Measurements from ENCODE around the gene ODAM.
"Not testable (repeated sequence)": the region's sequence is repeated elsewhere in the genome, so short reads cannot be mapped to it uniquely, and the experiment has no call there.

The ODAM gene

GRCh38 chr4:70197842-70198241, 2.3 kb downstream of the ODAM start:
- H3K4me1 ChIP-seq (ENCODE audit: control insufficient read depth, low read depth, low read length), result no peaks in the 10 kb centered on the region
- H3K79me1 ChIP-seq (ENCODE audit: low read length), result no peaks in the 10 kb centered on the region
- no peak overlapping the region for H4K8ac ChIP-seq (ENCODE audit: low read depth, low read length)
- H2BK5ac ChIP-seq (ENCODE audit: low read length), result no peak overlapping the region
- no peaks in the 10 kb centered on the region for H3K27me3 ChIP-seq (ENCODE audit: insufficient read depth, low read length, poor library complexity)
- peak; percentile 61 for DNase-seq
- no peak overlapping the region for H4K5ac ChIP-seq (ENCODE audit: low read length)
- no peak overlapping the region for H3K4ac ChIP-seq (ENCODE audit: low read depth, low read length)
- H3K4me3 ChIP-seq (ENCODE audit: low read length), result no peak overlapping the region
- no peak overlapping the region for H3K27ac ChIP-seq (ENCODE audit: low read depth, low read length)
- no peak overlapping the region for H2AK5ac ChIP-seq (ENCODE audit: low read length)
- no CpG with 5 or more reads among the region's 2 CpGs for WGBS (ENCODE audit: extremely low coverage, insufficient coverage, low lambda C conversion rate)
- no peak overlapping the region for H2BK120ac ChIP-seq (ENCODE audit: low read depth, low read length)
- H3K4me2 ChIP-seq (ENCODE audit: low read length), result no peak overlapping the region
- H3K36me3 ChIP-seq (ENCODE audit: control insufficient read depth, insufficient read depth, low read length), result no peaks in the 10 kb centered on the region
- H3K18ac ChIP-seq (ENCODE audit: low read length), result no peak overlapping the region
- no peak overlapping the region for H3K56ac ChIP-seq (ENCODE audit: low read length)
- no peak overlapping the region for H3K9ac ChIP-seq (ENCODE audit: low read length)
- H3K23ac ChIP-seq (ENCODE audit: low read length), result no peak overlapping the region
- no peaks in the 10 kb centered on the region for H3K79me2 ChIP-seq (ENCODE audit: control insufficient read depth, insufficient read depth, low read length)
- no peak overlapping the region for H2BK15ac ChIP-seq (replicated peaks; ENCODE audit: low read depth)

- H3K79me1 ChIP-seq (ENCODE audit: low read length), result no peaks in the 10 kb centered on the region
Observed at GRCh38 chr4:70203601-70204000, 8.1 kb downstream of the ODAM start.

GRCh38 chr4:70212752-70213151, 17.2 kb downstream of the ODAM start:
- H2BK120ac ChIP-seq (ENCODE audit: low read depth, low read length); H3K79me1 ChIP-seq (ENCODE audit: low read length); H3K27ac ChIP-seq (ENCODE audit: low read depth, low read length); H4K5ac ChIP-seq (ENCODE audit: low read length); H3K18ac ChIP-seq (ENCODE audit: low read length); H2BK15ac ChIP-seq (replicated peaks; ENCODE audit: low read depth); H3K79me2 ChIP-seq (ENCODE audit: control insufficient read depth, insufficient read depth, low read length); H3K4me2 ChIP-seq (ENCODE audit: low read length); H3K23ac ChIP-seq (ENCODE audit: low read length); H3K56ac ChIP-seq (ENCODE audit: low read length); H4K8ac ChIP-seq (ENCODE audit: low read depth, low read length); H2BK5ac ChIP-seq (ENCODE audit: low read length); H3K9ac ChIP-seq (ENCODE audit: low read length); H3K4me1 ChIP-seq (ENCODE audit: control insufficient read depth, low read depth, low read length); H3K4me3 ChIP-seq (ENCODE audit: low read length); H3K36me3 ChIP-seq (ENCODE audit: control insufficient read depth, insufficient read depth, low read length); H3K27me3 ChIP-seq (ENCODE audit: insufficient read depth, low read length, poor library complexity); DNase-seq; H3K4ac ChIP-seq (ENCODE audit: low read depth, low read length); H2AK5ac ChIP-seq (ENCODE audit: low read length): not testable (repeated sequence)
- no CpG with 5 or more reads among the region's 4 CpGs for WGBS (ENCODE audit: extremely low coverage, insufficient coverage, low lambda C conversion rate)

More at GRCh38 chr4:70203601-70204000, 8.1 kb downstream of the ODAM start:
- Histone ChIP-seq H3K9ac (ENCODE audit: low read length) (no peak overlapping the region), H3K4me2 (ENCODE audit: low read length) (no peak overlapping the region), H3K4me1 (ENCODE audit: control insufficient read depth, low read depth, low read length) (no peaks in the 10 kb centered on the region), H3K27me3 (ENCODE audit: insufficient read depth, low read length, poor library complexity) (no peaks in the 10 kb centered on the region), H3K79me2 (ENCODE audit: control insufficient read depth, insufficient read depth, low read length) (no peaks in the 10 kb centered on the region), H2BK15ac (replicated peaks; ENCODE audit: low read depth) (no peak overlapping the region), H2BK120ac (ENCODE audit: low read depth, low read length) (no peak overlapping the region), H3K56ac (ENCODE audit: low read length) (no peak overlapping the region), H2BK5ac (ENCODE audit: low read length) (no peak overlapping the region), H4K8ac (ENCODE audit: low read depth, low read length) (no peak overlapping the region), H3K4me3 (ENCODE audit: low read length) (no peak overlapping the region), H4K5ac (ENCODE audit: low read length) (no peak overlapping the region), H3K36me3 (ENCODE audit: control insufficient read depth, insufficient read depth, low read length) (no peaks in the 10 kb centered on the region), H3K18ac (ENCODE audit: low read length) (no peak overlapping the region), H3K23ac (ENCODE audit: low read length) (no peak overlapping the region), H3K4ac (ENCODE audit: low read depth, low read length) (no peak overlapping the region), H3K27ac (ENCODE audit: low read depth, low read length) (no peak overlapping the region), H2AK5ac (ENCODE audit: low read length) (no peak overlapping the region)
- WGBS (ENCODE audit: extremely low coverage, insufficient coverage, low lambda C conversion rate), result no CpG with 5 or more reads among the region's 1 CpG
- DNase-seq, result no peak

- not testable (repeated sequence) for H3K4me2 ChIP-seq (ENCODE audit: low read length); H2BK120ac ChIP-seq (ENCODE audit: low read depth, low read length); H3K18ac ChIP-seq (ENCODE audit: low read length); H3K4me3 ChIP-seq (ENCODE audit: low read length); H3K36me3 ChIP-seq (ENCODE audit: control insufficient read depth, insufficient read depth, low read length); H3K9ac ChIP-seq (ENCODE audit: low read length); H4K8ac ChIP-seq (ENCODE audit: low read depth, low read length); H2AK5ac ChIP-seq (ENCODE audit: low read length); H3K23ac ChIP-seq (ENCODE audit: low read length); DNase-seq; H3K27me3 ChIP-seq (ENCODE audit: insufficient read depth, low read length, poor library complexity); H3K4ac ChIP-seq (ENCODE audit: low read depth, low read length); H4K5ac ChIP-seq (ENCODE audit: low read length); H3K27ac ChIP-seq (ENCODE audit: low read depth, low read length); H2BK5ac ChIP-seq (ENCODE audit: low read length); H3K4me1 ChIP-seq (ENCODE audit: control insufficient read depth, low read depth, low read length); H3K79me2 ChIP-seq (ENCODE audit: control insufficient read depth, insufficient read depth, low read length); H3K79me1 ChIP-seq (ENCODE audit: low read length); H2BK15ac ChIP-seq (replicated peaks; ENCODE audit: low read depth); H3K56ac ChIP-seq (ENCODE audit: low read length)
Observed at GRCh38 chr4:70216109-70216508, 20.6 kb downstream of the ODAM start.

- DNase-seq, result not testable (repeated sequence)
Observed at GRCh38 chr4:70216550-70216949, 21.0 kb downstream of the ODAM start.

GRCh38 chr4:70221389-70221788, 25.9 kb downstream of the ODAM start:
- not testable (repeated sequence) for H3K9ac ChIP-seq (ENCODE audit: low read length); H3K56ac ChIP-seq (ENCODE audit: low read length); DNase-seq; H3K4me1 ChIP-seq (ENCODE audit: control insufficient read depth, low read depth, low read length); H4K8ac ChIP-seq (ENCODE audit: low read depth, low read length); H3K27ac ChIP-seq (ENCODE audit: low read depth, low read length); H3K79me2 ChIP-seq (ENCODE audit: control insufficient read depth, insufficient read depth, low read length); H2BK15ac ChIP-seq (replicated peaks; ENCODE audit: low read depth); H3K27me3 ChIP-seq (ENCODE audit: insufficient read depth, low read length, poor library complexity); H4K5ac ChIP-seq (ENCODE audit: low read length); H2BK120ac ChIP-seq (ENCODE audit: low read depth, low read length); H3K23ac ChIP-seq (ENCODE audit: low read length); H3K4me2 ChIP-seq (ENCODE audit: low read length); H3K79me1 ChIP-seq (ENCODE audit: low read length); H3K4me3 ChIP-seq (ENCODE audit: low read length); H2AK5ac ChIP-seq (ENCODE audit: low read length); H3K18ac ChIP-seq (ENCODE audit: low read length); H3K4ac ChIP-seq (ENCODE audit: low read depth, low read length); H2BK5ac ChIP-seq (ENCODE audit: low read length); H3K36me3 ChIP-seq (ENCODE audit: control insufficient read depth, insufficient read depth, low read length)
- no CpG with 5 or more reads among the region's 3 CpGs for WGBS (ENCODE audit: extremely low coverage, insufficient coverage, low lambda C conversion rate)

More at GRCh38 chr4:70216550-70216949, 21.0 kb downstream of the ODAM start:
- H3K4me1 ChIP-seq (ENCODE audit: control insufficient read depth, low read depth, low read length); H4K8ac ChIP-seq (ENCODE audit: low read depth, low read length); H3K9ac ChIP-seq (ENCODE audit: low read length); H3K18ac ChIP-seq (ENCODE audit: low read length); H3K27me3 ChIP-seq (ENCODE audit: insufficient read depth, low read length, poor library complexity); H4K5ac ChIP-seq (ENCODE audit: low read length); H3K4me3 ChIP-seq (ENCODE audit: low read length); H2AK5ac ChIP-seq (ENCODE audit: low read length); H3K27ac ChIP-seq (ENCODE audit: low read depth, low read length); H2BK5ac ChIP-seq (ENCODE audit: low read length); H3K79me1 ChIP-seq (ENCODE audit: low read length); H3K23ac ChIP-seq (ENCODE audit: low read length); H2BK120ac ChIP-seq (ENCODE audit: low read depth, low read length); H3K36me3 ChIP-seq (ENCODE audit: control insufficient read depth, insufficient read depth, low read length); H3K4me2 ChIP-seq (ENCODE audit: low read length); H2BK15ac ChIP-seq (replicated peaks; ENCODE audit: low read depth); H3K56ac ChIP-seq (ENCODE audit: low read length); H3K4ac ChIP-seq (ENCODE audit: low read depth, low read length); H3K79me2 ChIP-seq (ENCODE audit: control insufficient read depth, insufficient read depth, low read length): not testable (repeated sequence)
- WGBS (ENCODE audit: extremely low coverage, insufficient coverage, low lambda C conversion rate), result no CpG with 5 or more reads among the region's 1 CpG

Data from mesendoderm (in vitro differentiated cells).